SK-N-MC (cell line): Measurements from ENCODE around the gene ASXL3.

Experiments
- EZH2 ChIP-seq: fragments of 200-600 bp; sonication (generic); IDR thresholded peaks from one replicate; pipeline ENCODE4 v1.6.1; 2017; ENCODE audit warnings: antibody characterized with exemption
- FOXP2 ChIP-seq: optimal IDR thresholded peaks from 2 replicates; pipeline ENCODE3; 2011; ENCODE audit warnings: mild to moderate bottlenecking, moderate library complexity; ENCODE audit not compliant: insufficient read depth; ENCODE audit errors: extremely low read length, control extremely low read depth
- POLR2AphosphoS5 ChIP-seq: IDR thresholded peaks from 2 replicates; pipeline ENCODE4 v1.6.1; 2012; ENCODE audit warnings: mild to moderate bottlenecking, low read depth, low read length, borderline replicate concordance

- no peak for TF ChIP-seq EZH2
- TF ChIP-seq POLR2AphosphoS5, result no peak
- TF ChIP-seq FOXP2, result no peak
Observed at GRCh38 chr18:33665641-33666040, 87.6 kb downstream of the ASXL3 start.
